HepG2 (cell line): ENCODE measurements around the gene PRADC1. TPM values are rescaled to one million over a fixed set of nuclear protein-coding genes. Genes with fewer than 3 reads are reported as not detected.
A peak's percentile ranks its signal among the peaks of the same experiment; 100 is the strongest.

Experiments
- CSRNP1 ChIP-seq: sonication (generic); formaldehyde crosslinking; IDR thresholded peaks from 2 replicates; pipeline ENCODE4 v1.8.1; 2023; ENCODE audit warnings: mild to moderate bottlenecking, missing genetic modification reagents
- DMAP1 ChIP-seq: IDR thresholded peaks from 2 replicates; pipeline ENCODE4 v1.6.1; 2016
- FOXC1 ChIP-seq: sonication (generic); formaldehyde crosslinking; IDR thresholded peaks from 2 replicates; pipeline ENCODE4 v1.8.0; 2022; ENCODE audit warnings: mild to moderate bottlenecking, missing genetic modification reagents, borderline replicate concordance
- KLF11 ChIP-seq: IDR thresholded peaks from 2 replicates; pipeline ENCODE4 v1.6.1; 2016; ENCODE audit warnings: missing compliant biosample characterization
- NONO ChIP-seq, 2 experiments: fragments of 450-650 bp in 1 of 2; sonication (generic) in 1 of 2; formaldehyde crosslinking in 1 of 2; IDR thresholded peaks in 1 of 2; conservative IDR thresholded peaks in 1 of 2; 2 replicates each; pipeline versions ENCODE4 v1.6.1 to v1.8.0; 2017 to 2022; ENCODE audit warnings: mild to moderate bottlenecking in 1 of 2, missing genetic modification reagents in 1 of 2, moderate library complexity in 1 of 2
- PAWR ChIP-seq: sonication (generic); formaldehyde crosslinking; IDR thresholded peaks from 2 replicates; pipeline ENCODE4 v1.4.0; 2020; ENCODE audit warnings: missing genetic modification reagents, mild to moderate bottlenecking, borderline replicate concordance
- PTBP1 ChIP-seq: fragments of 200-400 bp; formaldehyde crosslinking; IDR thresholded peaks from 2 replicates; pipeline ENCODE4 v1.6.1; 2018; ENCODE audit warnings: low read length, low read depth; ENCODE audit not compliant: poor library complexity, severe bottlenecking
- RARG ChIP-seq: sonication (generic); formaldehyde crosslinking; IDR thresholded peaks from 2 replicates; pipeline ENCODE4 v1.4.0; 2020; ENCODE audit warnings: low read depth, mild to moderate bottlenecking, missing genetic modification reagents
- RBM22 ChIP-seq: fragments of 200-400 bp; formaldehyde crosslinking; optimal IDR thresholded peaks from 2 replicates; pipeline ENCODE3; 2017; ENCODE audit warnings: mild to moderate bottlenecking, low read length, moderate library complexity
- SIX1 ChIP-seq: sonication (generic); formaldehyde crosslinking; IDR thresholded peaks from 2 replicates; pipeline ENCODE4 v1.4.0; 2020; ENCODE audit warnings: missing genetic modification reagents, borderline replicate concordance
- SPEN ChIP-seq: sonication (generic); formaldehyde crosslinking; IDR thresholded peaks from 2 replicates; pipeline ENCODE4 v1.5.1; 2020; ENCODE audit warnings: low read depth, mild to moderate bottlenecking, missing genetic modification reagents
- TEF ChIP-seq: sonication (generic); formaldehyde crosslinking; IDR thresholded peaks from 2 replicates; pipeline ENCODE4 v1.5.0; 2020; ENCODE audit warnings: missing genetic modification reagents
- TGIF2 ChIP-seq: IDR thresholded peaks from 2 replicates; pipeline ENCODE4 v1.6.1; 2016; ENCODE audit warnings: control low read depth, missing compliant biosample characterization
- YEATS4 ChIP-seq: sonication (generic); formaldehyde crosslinking; IDR thresholded peaks from 2 replicates; pipeline ENCODE4 v1.4.0; 2020; ENCODE audit warnings: missing genetic modification reagents, borderline replicate concordance
- ZIK1 ChIP-seq: sonication (generic); formaldehyde crosslinking; IDR thresholded peaks from 2 replicates; pipeline ENCODE4 v1.5.0; 2020; ENCODE audit warnings: mild to moderate bottlenecking, low read depth, missing genetic modification reagents, borderline replicate concordance
- ZNF451 ChIP-seq: sonication (generic); formaldehyde crosslinking; IDR thresholded peaks from 2 replicates; pipeline ENCODE4 v1.5.0; 2020; ENCODE audit warnings: mild to moderate bottlenecking, missing genetic modification reagents
- ZNF619 ChIP-seq: sonication (generic); formaldehyde crosslinking; IDR thresholded peaks from 2 replicates; pipeline ENCODE4 v1.4.0; 2020; ENCODE audit warnings: mild to moderate bottlenecking, missing genetic modification reagents
- ZNF879 ChIP-seq: sonication (generic); formaldehyde crosslinking; IDR thresholded peaks from 2 replicates; pipeline ENCODE4 v1.8.1; 2023; ENCODE audit warnings: missing genetic modification reagents
- polyA plus RNA-seq, 8 experiments: library from polyadenylated mRNA; depleted of rRNA in 3 of 8; stranded (reverse) in 7 of 8; unstranded in 1 of 8; fragments of >200 nt; fragmentation: Illumina TruSeq in 4 of 8; extraction: Trizol in 4 of 8; gene quantifications; 2 replicates each; pipeline versions ENCODE4 v1.2.1 to v1.2.3, GENCODE V29; 2011 to 2016; ENCODE audit warnings: low read depth in 4 of 8, missing spikeins in 1 of 8, mixed read lengths in 1 of 8; ENCODE audit not compliant: insufficient read depth in 1 of 8
- total RNA-seq, 5 experiments: library from RNA; depleted of rRNA; stranded (reverse); fragments of >200 nt; fragmentation: Illumina TruSeq; extraction: Trizol; gene quantifications; 2 replicates each; pipeline ENCODE4 v1.2.3, GENCODE V29; 2016; ENCODE audit warnings: low read depth in 1 of 5
- TF ChIP-seq, protein P1 (sequence below), 2 experiments: sonication (generic) in 1 of 2; formaldehyde crosslinking in 1 of 2; IDR thresholded peaks; 2 replicates each; pipeline versions ENCODE4 v1.5.1 to v1.6.1; 2011 to 2020; ENCODE audit warnings: borderline replicate concordance in 1 of 2, low read depth in 1 of 2, low read length in 1 of 2, mild to moderate bottlenecking in 1 of 2, missing genetic modification reagents in 1 of 2, moderate library complexity in 1 of 2

PRADC1 gene
- total and polyA plus RNA-seq, 2 of the 13 experiments (the other 11 are each of a cell fraction or from before 2014, with no cell fraction given) = 12.1 to 37.2 TPM

DNA sequence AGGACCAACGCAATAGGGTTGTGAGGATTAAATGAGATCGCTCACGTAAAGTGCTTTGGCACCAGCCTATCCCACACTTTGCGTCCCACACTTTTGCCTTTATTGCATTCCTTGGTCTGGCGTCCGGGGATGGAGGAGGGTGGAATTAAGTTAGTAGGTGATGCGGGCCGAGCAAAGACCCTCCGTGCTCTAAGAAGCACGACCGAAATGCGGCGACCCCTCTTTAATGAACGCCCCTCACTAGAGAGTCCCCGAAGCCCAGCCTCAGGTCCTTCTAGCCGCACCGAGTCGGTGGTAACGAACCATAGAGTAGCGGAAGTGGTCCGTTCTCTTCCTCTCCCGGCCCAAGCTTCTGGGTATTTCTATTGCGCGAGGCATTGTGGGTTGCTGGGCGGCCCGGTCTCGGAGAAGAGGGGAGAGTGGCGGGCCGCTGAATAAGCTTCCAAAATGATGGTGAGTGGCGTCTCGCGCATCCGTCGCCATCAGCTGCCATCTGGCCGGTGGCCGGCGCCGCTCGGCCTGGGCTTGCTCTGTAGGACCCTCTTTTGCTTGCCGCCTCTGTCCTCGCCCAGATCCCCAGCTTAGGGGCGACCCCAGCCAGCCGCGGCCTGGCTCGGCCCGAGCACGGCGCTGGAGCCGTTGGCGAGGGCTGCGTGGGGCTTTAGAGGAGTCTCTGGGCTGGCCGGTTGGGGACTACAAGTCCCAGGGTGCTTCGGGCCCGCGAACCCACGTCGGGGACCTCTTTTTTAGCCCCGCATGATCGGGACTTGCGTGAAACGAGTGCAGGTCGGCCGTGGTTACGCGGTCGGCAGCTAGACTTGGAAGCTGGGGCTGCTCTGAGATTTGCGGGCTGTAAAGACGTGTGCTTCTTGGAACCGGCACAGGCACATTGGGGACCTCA lies 1.1 kb upstream of the PRADC1 start, which contains the start of gene CCT7 (continued):
- TF ChIP-seq, protein P1, sequence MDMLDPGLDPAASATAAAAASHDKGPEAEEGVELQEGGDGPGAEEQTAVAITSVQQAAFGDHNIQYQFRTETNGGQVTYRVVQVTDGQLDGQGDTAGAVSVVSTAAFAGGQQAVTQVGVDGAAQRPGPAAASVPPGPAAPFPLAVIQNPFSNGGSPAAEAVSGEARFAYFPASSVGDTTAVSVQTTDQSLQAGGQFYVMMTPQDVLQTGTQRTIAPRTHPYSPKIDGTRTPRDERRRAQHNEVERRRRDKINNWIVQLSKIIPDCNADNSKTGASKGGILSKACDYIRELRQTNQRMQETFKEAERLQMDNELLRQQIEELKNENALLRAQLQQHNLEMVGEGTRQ (IDR thresholded peaks at IDR 0.05; ENCODE audit: low read depth, low read length) = no peak
- TF ChIP-seq, protein P1 (CRISPR knock-in tag; IDR thresholded peaks at IDR 0.05; ENCODE audit: borderline replicate concordance) = no peak
- TF ChIP-seq PAWR (0 out of 2 replicates have a peak, but pooled peaks have one; percentile 33), CSRNP1 (CRISPR knock-in tag) (peak; percentile 97; the same call in 1 of the 2 replicates), PTBP1 (no peak), RARG (CRISPR knock-in tag) (no peak), TGIF2 (CRISPR knock-in tag) (peak; percentile 89), SPEN (peak; percentile 100), ZNF451 (no peak; the same call in 1 of the 2 replicates), ZNF619 (0 out of 2 replicates have a peak, but pooled peaks have one; percentile 83), TEF (no peak), NONO (IDR thresholded peaks at IDR 0.05) (no peak), NONO (CRISPR knock-in tag; conservative IDR thresholded peaks at IDR 0.05) (peak; percentile 87), ZNF879 (CRISPR knock-in tag) (0 out of 2 replicates have a peak, but pooled peaks have one; percentile 20), KLF11 (CRISPR knock-in tag) (peak; percentile 84; the same call in 1 of the 2 replicates), FOXC1 (CRISPR knock-in tag) (peak; percentile 87), RBM22 (peak; percentile 83), SIX1 (CRISPR knock-in tag) (peak; percentile 48; the same call in 1 of the 2 replicates), ZIK1 (CRISPR knock-in tag) (peak; percentile 82; the same call in 1 of the 2 replicates), YEATS4 (peak; percentile 98), DMAP1 (CRISPR knock-in tag) (peak; percentile 97)
